OCI-LY3 (cell line): Measurements from ENCODE around the gene KLF2.
"Not testable (repeated sequence)": the region's sequence is repeated elsewhere in the genome, so short reads cannot be mapped to it uniquely, and the experiment has no call there.

Experiments
- H2AFZ ChIP-seq: fragments of 200-600, 300-600 bp; shearing (Covaris generic); 2 replicates; pipeline ENCODE4 v1.6.0; 2014; ENCODE audit warnings: antibody characterized with exemption, low read depth, low read length
- H3K27ac ChIP-seq: fragments of 200-600, 300-600 bp; sonication (generic); 2 replicates; pipeline ENCODE4 v1.5.1; 2014; ENCODE audit warnings: mild to moderate bottlenecking, low read length, moderate library complexity, mixed read lengths
- H3K27me3 ChIP-seq: fragments of 200-600, 300-600 bp; sonication (generic); 2 replicates; pipeline ENCODE4 v1.6.1; 2014; ENCODE audit warnings: low read depth, low read length, mixed read lengths
- H3K36me3 ChIP-seq: fragments of 200-600, 300-600 bp; sonication (generic); replicated peaks from 2 replicates; pipeline ENCODE3; 2014; ENCODE audit warnings: low read depth, low read length, mixed read lengths
- H3K4me1 ChIP-seq: fragments of 300-600, 200-600 bp; sonication (generic); 2 replicates; pipeline ENCODE4 v1.6.1; 2014; ENCODE audit warnings: low read length, mixed read lengths
- H3K4me2 ChIP-seq: fragments of 200-600, 300-600 bp; sonication (generic); 2 replicates; pipeline ENCODE4 v1.6.1; 2014; ENCODE audit warnings: low read length, mixed read lengths
- H3K4me3 ChIP-seq: fragments of 300-600, 200-600 bp; sonication (generic); 2 replicates; pipeline ENCODE4 v1.5.1; 2014; ENCODE audit warnings: antibody characterized with exemption, mild to moderate bottlenecking, low read length, moderate library complexity
- H3K79me2 ChIP-seq: fragments of 300-600, 200-600 bp; shearing (Covaris generic); 2 replicates; pipeline ENCODE4 v1.6.1; 2014; ENCODE audit warnings: mild to moderate bottlenecking, low read length, mixed read lengths
- H3K9ac ChIP-seq: fragments of 300-600, 200-600 bp; shearing (Covaris generic); 2 replicates; pipeline ENCODE4 v1.6.0; 2014; ENCODE audit warnings: mild to moderate bottlenecking, low read length, moderate library complexity
- H3K9me3 ChIP-seq: fragments of 200-600, 300-600 bp; shearing (Covaris generic); 2 replicates; pipeline ENCODE4 v1.6.1; 2014; ENCODE audit warnings: low read length, mixed read lengths; ENCODE audit not compliant: insufficient read depth
- H4K20me1 ChIP-seq: fragments of 200-600, 300-600 bp; sonication (generic); 2 replicates; pipeline ENCODE4 v1.6.1; 2016; ENCODE audit warnings: low read length, mixed read lengths; ENCODE audit not compliant: insufficient read depth
- CTCF ChIP-seq: fragments of 200-600, 300-600 bp; sonication (generic); IDR thresholded peaks from 2 replicates; pipeline ENCODE4 v1.5.1; 2014; ENCODE audit warnings: antibody characterized with exemption, low read length, low read depth
- EZH2phosphoT487 ChIP-seq: fragments of 200-600 bp; shearing (Covaris generic); IDR thresholded peaks from 2 replicates; pipeline ENCODE4 v1.6.1; 2018; ENCODE audit warnings: antibody characterized with exemption, mixed run types, low read depth

The KLF2 gene

GRCh38 chr19:16303755-16304154 lies 20.9 kb upstream of the KLF2 start:
- Histone ChIP-seq H3K4me2 (no peak overlapping the region), H3K36me3 (no peaks in the 10 kb centered on the region), H2AFZ (no peak overlapping the region), H4K20me1 (peaks cover 5% of the 10 kb centered on the region; the same call in 1 of the 2 replicates), H3K9ac (no peak overlapping the region), H3K79me2 (no peaks in the 10 kb centered on the region), H3K27ac (no peak overlapping the region), H3K4me1 (0 out of 2 replicates have a peak, but pooled peaks cover 4% of the 10 kb centered on the region), H3K27me3 (peaks cover 35% of the 10 kb centered on the region), H3K4me3 (no peak overlapping the region), H3K9me3 (no peaks in the 10 kb centered on the region)
- TF ChIP-seq CTCF, result no peak
- no peak for TF ChIP-seq EZH2phosphoT487

GRCh38 chr19:16304511-16304910 lies 20.1 kb upstream of the KLF2 start:
- not testable (repeated sequence) for H3K9me3 ChIP-seq, H3K36me3 ChIP-seq, H3K4me1 ChIP-seq, H3K79me2 ChIP-seq, H3K9ac ChIP-seq, H2AFZ ChIP-seq, H3K27ac ChIP-seq, H3K4me3 ChIP-seq, H3K4me2 ChIP-seq, H4K20me1 ChIP-seq
- peaks cover 35% of the 10 kb centered on the region for H3K27me3 ChIP-seq

- H3K4me2 ChIP-seq, H3K36me3 ChIP-seq, H3K4me3 ChIP-seq, H3K79me2 ChIP-seq, H4K20me1 ChIP-seq, H3K9me3 ChIP-seq, H3K27ac ChIP-seq, H3K4me1 ChIP-seq, H3K9ac ChIP-seq, H2AFZ ChIP-seq: not testable (repeated sequence)
- peaks cover 35% of the 10 kb centered on the region for H3K27me3 ChIP-seq
Observed at GRCh38 chr19:16305060-16305459, 19.6 kb upstream of the KLF2 start.

- Histone ChIP-seq H3K4me2 (no peak overlapping the region), H3K9me3 (no peaks in the 10 kb centered on the region), H3K4me3 (no peak overlapping the region), H2AFZ (no peak overlapping the region), H4K20me1 (peaks cover 3% of the 10 kb centered on the region; the same call in 1 of the 2 replicates), H3K4me1 (0 out of 2 replicates have a peak, but pooled peaks cover 4% of the 10 kb centered on the region), H3K9ac (no peak overlapping the region), H3K36me3 (no peaks in the 10 kb centered on the region), H3K79me2 (no peaks in the 10 kb centered on the region), H3K27ac (no peak overlapping the region), H3K27me3 (peaks cover 27% of the 10 kb centered on the region)
- TF ChIP-seq EZH2phosphoT487 (no peak), CTCF (no peak)
Observed at GRCh38 chr19:16306728-16307402, 17.8 kb upstream of the KLF2 start.

GRCh38 chr19:16308081-16308480 lies 16.5 kb upstream of the KLF2 start:
- H3K9me3 ChIP-seq, result no peaks in the 10 kb centered on the region
- H3K4me1 ChIP-seq, result 0 out of 2 replicates have a peak, but pooled peaks cover 2% of the 10 kb centered on the region
- H3K79me2 ChIP-seq, result no peaks in the 10 kb centered on the region
- no peak overlapping the region for H2AFZ ChIP-seq
- no peak overlapping the region for H3K4me2 ChIP-seq
- H3K9ac ChIP-seq, result no peak overlapping the region
- H3K27me3 ChIP-seq, result peaks cover 18% of the 10 kb centered on the region
- H4K20me1 ChIP-seq, result peaks cover 3% of the 10 kb centered on the region; the same call in 1 of the 2 replicates
- TF ChIP-seq CTCF, result no peak
- TF ChIP-seq EZH2phosphoT487, result no peak
- no peaks in the 10 kb centered on the region for H3K36me3 ChIP-seq
- no peak overlapping the region for H3K4me3 ChIP-seq
- H3K27ac ChIP-seq, result no peak overlapping the region
